ENCODE data around the gene FAM174C. TPM values are rescaled to one million over a fixed set of nuclear protein-coding genes. Genes with fewer than 3 reads are reported as not detected.

The FAM174C gene
- polyA plus RNA-seq, 3 donors: 32.8 to 56.2 (median 40.0) TPM

DNA sequence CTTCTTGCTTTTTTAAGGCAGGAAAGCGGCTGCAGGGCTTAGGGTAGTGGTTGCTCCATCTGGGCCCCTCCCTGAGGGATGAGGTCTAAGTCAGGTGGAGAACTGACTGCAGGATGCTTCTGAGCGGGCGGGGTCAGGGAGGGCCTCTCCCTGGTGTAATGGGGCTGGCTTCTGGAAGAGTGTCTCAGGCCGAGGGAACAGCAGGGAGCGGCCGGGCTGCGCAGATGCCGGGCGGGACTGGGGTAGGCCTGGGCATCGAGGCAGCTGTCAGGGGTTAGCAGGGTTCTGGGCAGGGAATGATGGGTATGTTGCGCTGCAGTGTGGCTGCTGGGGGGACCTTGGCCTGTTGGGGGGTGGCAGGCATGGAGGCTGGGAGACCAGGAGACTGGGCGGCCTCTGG, 2.7 kb downstream of the FAM174C start:
- H3K4me3 ChIP-seq (replicated peaks in 1 of 3; ENCODE audit: low read depth in 2 of 3, low read length in 3 of 3): no peak overlapping the region
- no peak overlapping the region for H3K4me3 Mint-ChIP-seq
- no peak overlapping the region for H3K9ac ChIP-seq (ENCODE audit: insufficient read depth, low read length, poor library complexity, severe bottlenecking)
- peaks cover 29 to 32% of the 10 kb centered on the region in 2 donors for H3K36me3 ChIP-seq (replicated peaks in 1 of 2; ENCODE audit: control insufficient read depth in 1 of 2, insufficient read depth in 2 of 2, low read length in 2 of 2)
- H3K4me2 ChIP-seq (replicated peaks; ENCODE audit: extremely low read depth, low read length, poor library complexity, severe bottlenecking): no peak overlapping the region
- peaks cover 31% of the 10 kb centered on the region for H3K79me2 ChIP-seq (ENCODE audit: insufficient read depth, low read length)
- WGBS (ENCODE audit: insufficient coverage): 85% methylated on average over 11 of the region's 12 CpGs
- no peak overlapping the region for H3K27ac ChIP-seq (ENCODE audit: low read depth in 1 of 2, low read length in 2 of 2)
- H4K20me1 ChIP-seq (ENCODE audit: insufficient read depth, low read length): peaks cover 43% of the 10 kb centered on the region
- no peak for DNase-seq
- peaks cover 0 to under 1% of the 10 kb centered on the region in 2 donors for H3K27me3 ChIP-seq (ENCODE audit: control insufficient read depth in 2 of 2, insufficient read depth in 2 of 2, low read length in 2 of 2)
- peaks cover 31 to 39% of the 10 kb centered on the region in 2 donors for H3K4me1 ChIP-seq (ENCODE audit: control insufficient read depth in 1 of 2, insufficient read depth in 2 of 2, low read length in 2 of 2)
- H3K9me3 Mint-ChIP-seq: peaks cover 0 to 4% (median 0%) of the 10 kb centered on the region in 7 donors
- peaks cover 2 to 5% (median 3%) of the 10 kb centered on the region in 3 donors for H3K27me3 Mint-ChIP-seq (ENCODE audit: low read depth in 3 of 3)
- peaks cover 29% of the 10 kb centered on the region for H3K4me1 Mint-ChIP-seq
- peaks cover 28 to 51% of the 10 kb centered on the region in 2 donors for H3K36me3 Mint-ChIP-seq
- TF ChIP-seq, protein P1, sequence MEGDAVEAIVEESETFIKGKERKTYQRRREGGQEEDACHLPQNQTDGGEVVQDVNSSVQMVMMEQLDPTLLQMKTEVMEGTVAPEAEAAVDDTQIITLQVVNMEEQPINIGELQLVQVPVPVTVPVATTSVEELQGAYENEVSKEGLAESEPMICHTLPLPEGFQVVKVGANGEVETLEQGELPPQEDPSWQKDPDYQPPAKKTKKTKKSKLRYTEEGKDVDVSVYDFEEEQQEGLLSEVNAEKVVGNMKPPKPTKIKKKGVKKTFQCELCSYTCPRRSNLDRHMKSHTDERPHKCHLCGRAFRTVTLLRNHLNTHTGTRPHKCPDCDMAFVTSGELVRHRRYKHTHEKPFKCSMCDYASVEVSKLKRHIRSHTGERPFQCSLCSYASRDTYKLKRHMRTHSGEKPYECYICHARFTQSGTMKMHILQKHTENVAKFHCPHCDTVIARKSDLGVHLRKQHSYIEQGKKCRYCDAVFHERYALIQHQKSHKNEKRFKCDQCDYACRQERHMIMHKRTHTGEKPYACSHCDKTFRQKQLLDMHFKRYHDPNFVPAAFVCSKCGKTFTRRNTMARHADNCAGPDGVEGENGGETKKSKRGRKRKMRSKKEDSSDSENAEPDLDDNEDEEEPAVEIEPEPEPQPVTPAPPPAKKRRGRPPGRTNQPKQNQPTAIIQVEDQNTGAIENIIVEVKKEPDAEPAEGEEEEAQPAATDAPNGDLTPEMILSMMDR (IDR thresholded peaks at IDR 0.05): no peak
- H3K27ac Mint-ChIP-seq: peak overlapping the region in 2 of 7 donors; percentile 26 to 66
- H3K9me3 ChIP-seq (replicated peaks in 1 of 2; ENCODE audit: control insufficient read depth in 1 of 2, insufficient read depth in 1 of 2, low read length in 2 of 2): no peaks in the 10 kb centered on the region
- intact Hi-C loops (cut with micrococcal nuclease): loop anchor here (5.0 kb wide), 2 partner anchors 79 to 104 kb away; partner anchors contain the start of gene NDUFS7 (in 2 of the 2)
- no peak overlapping the region for H2AFZ ChIP-seq (ENCODE audit: insufficient read depth, low read depth, low read length, poor library complexity, severe bottlenecking)

DNA sequence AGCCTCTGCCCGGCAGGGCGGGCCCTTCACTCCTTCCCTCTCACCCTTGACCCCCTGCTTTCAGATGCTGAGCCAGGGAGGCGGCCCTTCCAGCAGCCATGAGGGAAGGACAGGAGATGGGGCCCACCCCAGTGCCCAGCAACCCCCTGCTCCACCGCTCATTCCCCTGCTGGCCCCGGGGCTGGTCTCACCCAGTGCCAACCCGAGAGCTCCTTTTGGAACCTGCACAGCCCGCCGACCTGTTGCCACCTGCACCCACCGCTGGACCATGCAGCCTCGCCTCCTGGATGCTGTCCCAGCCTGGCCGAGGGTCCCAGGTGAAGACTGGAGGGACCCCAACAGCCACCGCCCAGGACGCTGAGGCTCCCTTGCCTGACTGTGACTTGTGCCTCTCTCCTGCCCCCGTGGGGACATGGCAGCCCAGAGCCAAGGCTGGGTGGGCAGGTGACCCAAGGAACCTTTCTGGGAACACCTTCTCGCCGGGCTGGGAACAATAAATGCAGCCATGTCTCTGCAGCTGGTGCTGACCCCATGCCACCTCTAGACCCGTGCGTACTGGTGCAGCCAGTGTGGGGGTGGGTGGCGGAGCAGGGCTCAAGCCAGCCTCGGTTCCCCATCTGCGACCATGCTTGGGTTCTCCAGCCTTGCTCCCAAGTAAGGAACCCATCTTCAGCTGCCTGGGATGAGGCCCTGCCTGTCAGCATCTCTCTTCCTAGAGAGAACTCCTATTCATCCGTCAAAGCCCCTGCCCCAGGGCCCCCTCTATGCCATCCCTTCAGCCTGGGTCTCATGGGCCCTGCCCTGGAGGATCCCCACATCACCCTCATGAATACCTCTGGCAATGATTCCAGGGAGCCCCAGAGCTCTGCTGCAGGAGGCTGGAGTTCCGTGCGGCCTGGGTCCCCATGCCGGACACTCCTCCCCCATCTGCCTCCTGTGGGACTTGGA, 3.7 kb downstream of the FAM174C start:
- WGBS (ENCODE audit: insufficient coverage): 96% methylated on average over 25 of the region's 25 CpGs
- no peak overlapping the region for H3K4me3 ChIP-seq (replicated peaks in 1 of 3; ENCODE audit: low read depth in 2 of 3, low read length in 3 of 3)
- no peak overlapping the region for H2AFZ ChIP-seq (ENCODE audit: insufficient read depth, low read depth, low read length, poor library complexity, severe bottlenecking)
- no peaks in the 10 kb centered on the region for H3K9me3 ChIP-seq (replicated peaks in 1 of 2; ENCODE audit: control insufficient read depth in 1 of 2, insufficient read depth in 1 of 2, low read length in 2 of 2)
- peaks cover 20 to 23% of the 10 kb centered on the region in 2 donors for H3K36me3 ChIP-seq (replicated peaks in 1 of 2; ENCODE audit: control insufficient read depth in 1 of 2, insufficient read depth in 2 of 2, low read length in 2 of 2)
- peaks cover 34% of the 10 kb centered on the region for H4K20me1 ChIP-seq (ENCODE audit: insufficient read depth, low read length)
- H3K79me2 ChIP-seq (ENCODE audit: insufficient read depth, low read length): peaks cover 22% of the 10 kb centered on the region
- Mint-ChIP-seq H3K4me3 (no peak overlapping the region), H3K36me3 (peaks cover 21 to 42% of the 10 kb centered on the region in 2 donors), H3K27me3 (ENCODE audit: low read depth in 3 of 3) (peaks cover 6 to 15% (median 9%) of the 10 kb centered on the region in 3 donors), H3K4me1 (peaks cover 19% of the 10 kb centered on the region), H3K27ac (no peak overlapping the region), H3K9me3 (peaks cover 0 to 5% (median 0%) of the 10 kb centered on the region in 7 donors)
- intact Hi-C loops (cut with micrococcal nuclease): loop anchor here (5.0 kb wide), 2 partner anchors 78 to 103 kb away; partner anchors contain the start of gene NDUFS7 (in 2 of the 2)
- H3K9ac ChIP-seq (ENCODE audit: insufficient read depth, low read length, poor library complexity, severe bottlenecking): no peak overlapping the region
- no peak overlapping the region for H3K4me2 ChIP-seq (replicated peaks; ENCODE audit: extremely low read depth, low read length, poor library complexity, severe bottlenecking)
- H3K4me1 ChIP-seq (ENCODE audit: control insufficient read depth in 1 of 2, insufficient read depth in 2 of 2, low read length in 2 of 2): peaks cover 22 to 30% of the 10 kb centered on the region in 2 donors
- peaks cover 0 to 10% of the 10 kb centered on the region in 2 donors for H3K27me3 ChIP-seq (ENCODE audit: control insufficient read depth in 2 of 2, insufficient read depth in 2 of 2, low read length in 2 of 2)
- TF ChIP-seq, protein P1 (IDR thresholded peaks at IDR 0.05): no peak
- H3K27ac ChIP-seq (ENCODE audit: low read depth in 1 of 2, low read length in 2 of 2): no peak overlapping the region
- DNase-seq: no peak

Data from CD14-positive monocyte (primary cell).